A673 (cell line): ENCODE results near the gene ISL2.

Source experiments
- EZH2 ChIP-seq: fragments of 200-600 bp; sonication (generic); IDR thresholded peaks from 2 replicates; pipeline ENCODE4 v1.6.1; 2017; ENCODE audit warnings: borderline replicate concordance, low read depth, mild to moderate bottlenecking, mixed read lengths, antibody characterized with exemption, low read length; ENCODE audit not compliant: poor library complexity, severe bottlenecking
- TF ChIP-seq, protein P1 (sequence below): fragments of 300-800, 200-600 bp; sonication (generic); conservative IDR thresholded peaks from 2 replicates; pipeline ENCODE4 v1.5.1; 2017; ENCODE audit warnings: low read depth, mild to moderate bottlenecking, antibody characterized with exemption, low read length, moderate library complexity, mixed read lengths

DNA sequence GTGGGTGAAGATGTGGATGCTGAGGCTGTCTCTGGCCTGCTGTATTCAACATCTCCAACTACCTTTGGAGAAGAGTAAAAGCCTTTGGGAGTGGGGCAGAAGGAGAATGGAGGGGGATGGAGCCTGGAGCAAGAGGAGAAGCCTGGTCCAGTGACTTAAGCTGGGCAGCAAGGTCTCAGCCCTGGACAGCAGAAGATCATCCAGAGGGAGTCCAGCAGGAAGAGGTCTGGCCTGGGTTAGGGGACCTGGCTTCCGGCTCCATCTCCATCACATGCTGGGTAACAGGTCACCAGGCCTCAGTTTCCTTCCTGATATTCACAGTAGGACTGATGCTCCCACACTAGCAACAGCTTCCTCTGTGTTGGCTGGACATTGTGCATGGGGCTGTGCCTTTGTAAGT is 3.8 kb upstream of the ISL2 start:
- TF ChIP-seq, protein P1, sequence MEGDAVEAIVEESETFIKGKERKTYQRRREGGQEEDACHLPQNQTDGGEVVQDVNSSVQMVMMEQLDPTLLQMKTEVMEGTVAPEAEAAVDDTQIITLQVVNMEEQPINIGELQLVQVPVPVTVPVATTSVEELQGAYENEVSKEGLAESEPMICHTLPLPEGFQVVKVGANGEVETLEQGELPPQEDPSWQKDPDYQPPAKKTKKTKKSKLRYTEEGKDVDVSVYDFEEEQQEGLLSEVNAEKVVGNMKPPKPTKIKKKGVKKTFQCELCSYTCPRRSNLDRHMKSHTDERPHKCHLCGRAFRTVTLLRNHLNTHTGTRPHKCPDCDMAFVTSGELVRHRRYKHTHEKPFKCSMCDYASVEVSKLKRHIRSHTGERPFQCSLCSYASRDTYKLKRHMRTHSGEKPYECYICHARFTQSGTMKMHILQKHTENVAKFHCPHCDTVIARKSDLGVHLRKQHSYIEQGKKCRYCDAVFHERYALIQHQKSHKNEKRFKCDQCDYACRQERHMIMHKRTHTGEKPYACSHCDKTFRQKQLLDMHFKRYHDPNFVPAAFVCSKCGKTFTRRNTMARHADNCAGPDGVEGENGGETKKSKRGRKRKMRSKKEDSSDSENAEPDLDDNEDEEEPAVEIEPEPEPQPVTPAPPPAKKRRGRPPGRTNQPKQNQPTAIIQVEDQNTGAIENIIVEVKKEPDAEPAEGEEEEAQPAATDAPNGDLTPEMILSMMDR = no peak
- TF ChIP-seq EZH2 = no peak
